ENCODE measurements around the gene TDRD9. TPM values are rescaled to one million over a fixed set of nuclear protein-coding genes. Genes with fewer than 3 reads are reported as not detected.
"Not testable (repeated sequence)": the region's sequence is repeated elsewhere in the genome, so short reads cannot be mapped to it uniquely, and the experiment has no call there.

TDRD9 gene
- total RNA-seq, 1 experiment from 2014 or later, result not detected

GRCh38 chr14:103974575-103974974 lies 46.3 kb downstream of the TDRD9 start:
- intact Hi-C loops (cut with micrococcal nuclease; ENCODE audit: unreplicated experiment), result no loop called here
- in situ Hi-C loops (cut with HindIII; ENCODE audit: low pct_unique_long_range_greater_than_20kb, low sequenced_read_pairs), result no loop called here
- no peak overlapping the region for H3K4me3 ChIP-seq (ENCODE audit: low read depth in 2 of 2, low read length in 2 of 2)
- no peak overlapping the region for H3K27ac ChIP-seq (ENCODE audit: low read length)
- ChIA-PET POLR2A (no interaction called here), CTCF (no interaction called here)
- H3K4me1 ChIP-seq (ENCODE audit: control insufficient read depth, insufficient read depth, low read length), result no peaks in the 10 kb centered on the region
- H3K9me3 ChIP-seq (ENCODE audit: control insufficient read depth, insufficient read depth, low read depth, low read length), result no peaks in the 10 kb centered on the region
- BruUV-seq (replicated peaks), result no TSS peak
- H3K36me3 ChIP-seq (ENCODE audit: control insufficient read depth, insufficient read depth, low read length), result no peaks in the 10 kb centered on the region
- no peak for DNase-seq (ENCODE audit: low read depth, low spot score)
- TF ChIP-seq REST (IDR thresholded peaks at IDR 0.05; ENCODE audit: insufficient read depth in 1 of 2, low read depth in 2 of 2, low read length in 1 of 2) (no peak), POLR2AphosphoS5 (IDR thresholded peaks at IDR 0.05; ENCODE audit: low read depth, low read length) (no peak), CTCF (IDR thresholded peaks at IDR 0.05) (no peak), TCF7L2 (IDR thresholded peaks at IDR 0.05; ENCODE audit: low read depth, low read length) (no peak), SIN3A (IDR thresholded peaks at IDR 0.05; ENCODE audit: borderline replicate concordance, insufficient read depth, low read depth, low read length) (no peak)
- no peak for ATAC-seq
- no peaks in the 10 kb centered on the region for H3K27me3 ChIP-seq (ENCODE audit: control insufficient read depth, insufficient read depth, low read length)

GRCh38 chr14:103980623-103981238 lies 52.5 kb downstream of the TDRD9 start:
- H3K36me3 ChIP-seq (ENCODE audit: control insufficient read depth, insufficient read depth, low read length); intact Hi-C loops (cut with micrococcal nuclease; ENCODE audit: unreplicated experiment); BruUV-seq (replicated peaks); DNase-seq (ENCODE audit: low read depth, low spot score); H3K9me3 ChIP-seq (ENCODE audit: control insufficient read depth, insufficient read depth, low read depth, low read length); H3K4me3 ChIP-seq (ENCODE audit: low read depth in 2 of 2, low read length in 2 of 2); in situ Hi-C loops (cut with HindIII; ENCODE audit: low pct_unique_long_range_greater_than_20kb, low sequenced_read_pairs); POLR2A ChIA-PET; H3K27me3 ChIP-seq (ENCODE audit: control insufficient read depth, insufficient read depth, low read length); H3K27ac ChIP-seq (ENCODE audit: low read length); H3K4me1 ChIP-seq (ENCODE audit: control insufficient read depth, insufficient read depth, low read length): not testable (repeated sequence)
- CTCF ChIA-PET, result interaction anchor here (3.3 kb wide), 1 partner anchor 172 kb away, joined by 14 read pairs; no protein-coding TSS in a partner anchor
- ATAC-seq, result peak; percentile 62; the same call in 1 of the 2 replicates
- TF ChIP-seq CTCF (IDR thresholded peaks at IDR 0.05), result peak; percentile 84

All from Panc1 (cell line).